T-cell (primary cell): ENCODE data around the gene PLAAT4. TPM values are rescaled to one million over a fixed set of nuclear protein-coding genes. Genes with fewer than 3 reads are reported as not detected.
"Not testable (repeated sequence)": the region's sequence is repeated elsewhere in the genome, so short reads cannot be mapped to it uniquely, and the experiment has no call there.

Source experiments
- ATAC-seq, 4 experiments: fragments of 200-7000 bp in 3 of 4; fragments of 150-1000 bp in 1 of 4; cut with Tn5 transposase; replicated peaks in 1 of 4; 1 replicate in 3 of 4; 2 replicates in 1 of 4; pipeline ENCODE4 v1.10.0; 2021; ENCODE audit warnings: moderate library complexity in 3 of 4, mild to moderate bottlenecking in 2 of 4, moderate number of reproducible peaks in 1 of 4
- CTCF ChIA-PET, 2 donors: fragments of 300-600 bp; sonication (Branson Sonifier 250); formaldehyde crosslinking; loops; one replicate each; lab custom pipeline; 2022; ENCODE audit warnings: antibody characterized with exemption in 2 of 2; lab: Charles Lee
- POLR2A ChIA-PET, 2 donors: fragments of 300-600 bp; sonication (Branson Sonifier 250); formaldehyde crosslinking; loops; one replicate each; lab custom pipeline; 2022; ENCODE audit warnings: antibody characterized with exemption in 2 of 2; lab: Charles Lee
- DNase-seq, 35 experiments: peaks; one replicate each; pipeline versions ENCODE4 v3.0.0 to v3.0.0-alpha.2; 2013 to 2023
- H3K27ac ChIP-seq: one replicate; pipeline ENCODE4 v1.5.1; 2013; ENCODE audit warnings: low read length
- H3K27me3 ChIP-seq, 2 experiments: replicated peaks in 1 of 2; 1 replicate in 1 of 2; 2 replicates in 1 of 2; pipeline versions ENCODE4 v1.6.1 to v1.7.0; 2013; ENCODE audit warnings: low read length in 1 of 2, mixed read lengths in 1 of 2; ENCODE audit not compliant: control insufficient read depth in 2 of 2, insufficient read depth in 2 of 2; ENCODE audit errors: extremely low read depth in 1 of 2
- H3K36me3 ChIP-seq, 2 donors: 1 replicate in 1 of 2; 2 replicates in 1 of 2; pipeline versions ENCODE4 v1.6.1 to v1.7.0; 2013; ENCODE audit warnings: low read length in 1 of 2; ENCODE audit not compliant: control insufficient read depth in 2 of 2, insufficient read depth in 1 of 2; ENCODE audit errors: extremely low read depth in 1 of 2
- H3K4me1 ChIP-seq, 2 experiments: 1 replicate in 1 of 2; 2 replicates in 1 of 2; pipeline versions ENCODE4 v1.6.1 to v1.7.0; 2013; ENCODE audit warnings: low read length in 2 of 2, mixed read lengths in 1 of 2; ENCODE audit not compliant: insufficient read depth in 2 of 2, control insufficient read depth in 1 of 2; ENCODE audit errors: extremely low read depth in 1 of 2
- H3K4me3 ChIP-seq, 2 donors: 1 replicate in 1 of 2; 2 replicates in 1 of 2; pipeline versions ENCODE4 v1.5.1 to v1.7.0; 2013; ENCODE audit warnings: mild to moderate bottlenecking in 2 of 2, low read length in 1 of 2, moderate library complexity in 1 of 2; ENCODE audit not compliant: control insufficient read depth in 1 of 2; ENCODE audit errors: extremely low read depth in 1 of 2
- H3K9me3 ChIP-seq: 2 replicates; pipeline ENCODE4 v1.7.0; 2013
- H3K27ac Mint-ChIP-seq, 2 donors: one replicate each; pipeline ENCODE4 v1.8.0; 2020 to 2021; ENCODE audit warnings: mild to moderate bottlenecking in 2 of 2, mixed read lengths in 2 of 2
- H3K27me3 Mint-ChIP-seq, 2 donors: one replicate each; pipeline ENCODE4 v1.8.0; 2021 to 2022; ENCODE audit warnings: mixed read lengths in 2 of 2
- H3K36me3 Mint-ChIP-seq: one replicate; pipeline ENCODE4 v1.8.0; 2021; ENCODE audit warnings: mixed read lengths
- H3K4me1 Mint-ChIP-seq, 3 donors: one replicate each; pipeline ENCODE4 v1.8.0; 2020 to 2022; ENCODE audit warnings: mixed read lengths in 3 of 3, mild to moderate bottlenecking in 1 of 3
- H3K4me3 Mint-ChIP-seq, 3 donors: one replicate each; pipeline ENCODE4 v1.8.0; 2020 to 2022; ENCODE audit warnings: mild to moderate bottlenecking in 3 of 3, mixed read lengths in 3 of 3, moderate library complexity in 3 of 3
- H3K9me3 Mint-ChIP-seq, 3 donors: one replicate each; pipeline ENCODE4 v1.8.0; 2020 to 2022; ENCODE audit warnings: mixed read lengths in 3 of 3
- WGBS: methylation state at CpG from one replicate; pipeline ENCODE4 v1.1.5; 2013; ENCODE audit warnings: missing lambda C conversion rate; ENCODE audit not compliant: insufficient coverage; 5-methylcytosine and 5-hydroxymethylcytosine counted together
- total RNA-seq, 35 experiments: library from RNA in 6 of 35; stranded (reverse) in 6 of 35; fragments of 120-200 nt in 1 of 35; gene quantifications; one replicate each; pipeline versions ENCODE4 v1.2.1 to v1.2.4 and lab custom pipeline; 2013 to 2026

The PLAAT4 gene
- total RNA-seq, 5 donors from 2014 or later (not counting 1 experiment from before 2014, with no cell fraction given), result 90.2 to 144 (median 126) TPM

DNA sequence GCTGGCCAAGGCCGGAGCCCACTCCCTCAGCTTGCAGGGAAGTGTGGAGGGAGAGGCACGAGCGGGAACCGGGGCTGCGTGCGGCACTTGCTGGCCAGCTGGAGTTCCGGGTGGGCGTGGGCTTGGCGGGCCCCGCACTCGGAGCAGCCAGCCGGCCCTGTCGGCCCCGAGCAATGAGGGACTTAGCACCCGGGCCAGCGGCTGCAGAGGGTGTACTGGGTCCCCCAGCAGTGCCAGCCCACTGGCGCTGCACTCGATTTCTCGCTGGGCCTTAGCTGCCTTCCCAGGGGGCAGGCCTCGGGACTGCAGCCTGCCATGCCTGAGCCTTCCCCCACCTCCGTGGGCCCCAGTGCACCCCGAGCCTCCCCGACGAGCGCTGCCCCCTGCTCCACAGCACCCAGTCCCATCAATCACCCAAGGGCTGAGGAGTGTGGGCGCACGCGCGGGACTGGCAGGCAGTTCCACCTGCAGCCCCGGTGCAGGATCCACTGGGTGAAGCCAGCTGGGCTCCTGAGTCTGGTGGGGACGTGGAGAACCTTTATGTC, 13.6 kb downstream of the PLAAT4 start:
- not testable (repeated sequence) for H3K27me3 Mint-ChIP-seq, H3K27ac ChIP-seq, H3K9me3 Mint-ChIP-seq, H3K27me3 ChIP-seq, ATAC-seq, H3K9me3 ChIP-seq, H3K4me3 ChIP-seq, DNase-seq
- WGBS, result 94% methylated on average over 23 of the region's 31 CpGs
- H3K4me3 Mint-ChIP-seq, result peak overlapping the region in 1 of 3 donors; percentile 81
- peaks cover 21% of the 10 kb centered on the region for H3K36me3 Mint-ChIP-seq
- peak overlapping the region in 1 of 2 donors; percentile 99 for H3K27ac Mint-ChIP-seq
- peaks cover 5 to 24% of the 10 kb centered on the region in 2 donors for H3K36me3 ChIP-seq
- ChIA-PET CTCF (interaction anchor here in 1 of 2 donors (1.2 kb wide), 1 partner anchor 15 kb away, joined by 3 read pairs; no protein-coding TSS in a partner anchor), POLR2A (interaction anchor here in 1 of 2 donors (0.6 kb wide), 1 partner anchor 18 kb away, joined by 3 read pairs; no protein-coding TSS in a partner anchor)
- peaks cover 17 to 50% of the 10 kb centered on the region in 2 experiments for H3K4me1 ChIP-seq
- peaks cover 41 to 71% (median 48%) of the 10 kb centered on the region in 3 donors for H3K4me1 Mint-ChIP-seq

DNA sequence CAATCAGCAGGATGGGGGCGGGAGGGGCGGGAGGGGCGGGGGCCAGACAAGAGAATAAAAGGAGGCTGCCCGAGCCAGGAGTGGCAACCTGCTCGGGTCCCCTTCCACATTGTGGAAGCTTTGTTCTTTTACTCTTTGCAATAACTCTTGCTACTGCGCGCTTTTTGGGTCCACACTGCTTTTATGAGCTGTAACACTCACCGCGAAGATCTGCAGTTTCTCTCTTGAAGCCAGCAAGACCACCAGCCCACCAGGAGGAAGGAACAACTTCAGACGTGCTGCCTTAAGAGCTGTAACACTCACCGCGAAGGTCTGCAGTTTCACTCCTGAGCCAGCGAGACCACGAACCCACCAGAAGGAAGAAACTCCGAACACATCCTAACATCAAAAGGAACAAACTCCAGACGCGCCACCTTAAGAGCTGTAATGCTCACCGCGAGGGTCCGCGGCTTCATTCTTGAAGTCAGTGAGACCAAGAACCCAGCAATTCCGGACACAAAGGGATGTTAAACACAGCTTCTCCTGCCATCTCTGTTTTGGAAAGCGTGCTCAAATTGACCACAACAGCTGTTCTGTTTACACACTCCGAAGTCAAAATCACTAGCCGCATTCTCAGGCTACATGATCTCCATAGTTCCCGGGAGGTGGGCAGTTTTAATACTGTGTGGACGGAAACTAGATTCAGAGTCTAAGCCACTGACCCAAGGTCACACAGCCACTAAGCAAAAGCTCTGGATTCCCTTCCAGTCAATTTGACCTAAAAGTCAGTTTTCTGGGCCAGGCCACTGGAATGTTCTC, 14.7 kb downstream of the PLAAT4 start:
- peak overlapping the region; percentile 81 for H3K27ac ChIP-seq
- H3K9me3 ChIP-seq, result no peaks in the 10 kb centered on the region
- ATAC-seq (peak in 3 of 4 experiments; percentile 5 to 25 (median 21)), DNase-seq (peak in 10 of 35 experiments; percentile 25 to 55 (median 36))
- peaks cover 13% of the 10 kb centered on the region for H3K36me3 Mint-ChIP-seq
- WGBS, result 13% methylated on average over 20 of the region's 27 CpGs
- CTCF ChIA-PET, result interaction anchor here (0.6 to 2.0 kb wide), 6 partner anchors 13 to 88 kb away, joined by 3 to 10 read pairs (median 4); partner anchors contain the start of gene PLAAT4 (in 1 of the 2)
- H3K4me1 ChIP-seq, result peaks cover 21 to 50% of the 10 kb centered on the region in 2 experiments
- no peaks in the 10 kb centered on the region for H3K9me3 Mint-ChIP-seq
- H3K4me3 ChIP-seq, result peak overlapping the region; percentile 46 to 53
- peaks cover 5 to 15% of the 10 kb centered on the region in 2 donors for H3K36me3 ChIP-seq
- POLR2A ChIA-PET, result interaction anchor here (0.6 to 1.6 kb wide), 4 partner anchors 13 to 78 kb away, joined by 3 to 7 read pairs (median 4); partner anchors contain the start of gene PLAAT4 (in 2 of the 2)
- peak overlapping the region; percentile 77 to 82 (median 81) for H3K4me3 Mint-ChIP-seq
- H3K4me1 Mint-ChIP-seq, result peaks cover 51 to 76% (median 57%) of the 10 kb centered on the region in 3 donors
- H3K27me3 ChIP-seq, result no peaks in the 10 kb centered on the region
- peak overlapping the region; percentile 99 for H3K27ac Mint-ChIP-seq
- no peaks in the 10 kb centered on the region for H3K27me3 Mint-ChIP-seq

DNA sequence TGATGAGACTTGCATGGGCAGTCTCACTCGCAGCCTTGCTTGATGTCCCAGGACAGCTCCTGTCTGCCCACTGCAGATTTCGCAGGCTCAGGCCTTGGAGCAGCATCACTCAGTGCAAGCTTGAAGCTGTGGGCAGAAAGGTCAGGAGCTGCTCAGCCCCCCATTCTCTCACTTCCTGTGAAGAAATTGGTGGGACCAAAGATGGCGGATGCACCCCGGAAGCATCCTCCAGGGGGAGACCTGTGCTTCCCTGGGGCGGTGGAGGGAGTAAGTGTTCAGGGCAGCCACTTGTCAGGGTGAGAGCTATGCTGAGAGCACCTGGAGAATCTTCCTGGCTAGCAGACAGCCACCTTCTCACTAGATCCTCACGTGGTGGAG, 15.3 kb downstream of the PLAAT4 start:
- H3K27me3 Mint-ChIP-seq, result no peaks in the 10 kb centered on the region

DNA sequence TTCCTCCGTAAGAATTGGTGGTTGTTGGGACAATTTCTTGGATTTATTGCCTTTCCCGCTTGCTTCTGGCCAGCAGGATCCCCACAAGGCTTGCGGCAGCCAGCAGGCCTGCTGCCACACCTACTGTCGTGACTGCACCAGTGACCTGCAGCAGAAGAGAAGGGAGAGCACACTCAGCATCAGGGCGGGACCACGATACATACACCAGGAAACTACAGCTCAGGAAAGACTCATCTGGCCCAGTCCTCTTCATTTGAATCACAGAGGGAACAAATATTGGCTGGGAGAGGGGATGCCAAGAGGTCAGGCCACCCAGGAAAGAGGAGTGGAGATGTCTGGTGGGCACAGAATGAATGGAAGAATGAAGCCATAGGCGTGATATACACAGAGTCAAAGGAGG, 16.3 kb downstream of the PLAAT4 start:
- H3K4me3 Mint-ChIP-seq, result peak overlapping the region; percentile 22 to 81 (median 39)
- POLR2A ChIA-PET, result interaction anchor here in 1 of 2 donors (0.9 to 1.0 kb wide), 2 partner anchors 16 to 21 kb away, joined by 3 to 4 read pairs; partner anchors contain the start of gene PLAAT4
- Histone ChIP-seq H3K4me3 (no peak overlapping the region), H3K27me3 (no peaks in the 10 kb centered on the region), H3K36me3 (no peaks in the 10 kb centered on the region), H3K9me3 (no peaks in the 10 kb centered on the region), H3K4me1 (peaks cover 22 to 50% of the 10 kb centered on the region in 2 experiments), H3K27ac (peak overlapping the region; percentile 81)
- no peak for ATAC-seq
- CTCF ChIA-PET, result no interaction called here
- WGBS, result 71% methylated on average over 5 of the region's 7 CpGs
- H3K27me3 Mint-ChIP-seq, result no peaks in the 10 kb centered on the region
- H3K27ac Mint-ChIP-seq, result peak overlapping the region; percentile 99
- H3K36me3 Mint-ChIP-seq, result no peaks in the 10 kb centered on the region
- peaks cover 61 to 74% (median 62%) of the 10 kb centered on the region in 3 donors for H3K4me1 Mint-ChIP-seq
- no peak for DNase-seq
- H3K9me3 Mint-ChIP-seq, result no peaks in the 10 kb centered on the region

More for the DNA sequence above, 15.3 kb downstream of the PLAAT4 start:
- peak overlapping the region; percentile 77 to 82 (median 81) for H3K4me3 Mint-ChIP-seq
- no peaks in the 10 kb centered on the region for H3K9me3 ChIP-seq
- H3K27ac ChIP-seq, result peak overlapping the region; percentile 81
- H3K4me3 ChIP-seq, result peak overlapping the region; percentile 46 to 53
- CTCF ChIA-PET, result interaction anchor here (0.9 to 2.0 kb wide), 4 partner anchors 14 to 87 kb away, joined by 3 to 10 read pairs (median 4); partner anchors contain the start of gene PLAAT4 (in 1 of the 2)
- POLR2A ChIA-PET, result interaction anchor here (0.6 to 1.6 kb wide), 5 partner anchors 12 to 130 kb away, joined by 3 to 7 read pairs (median 4); partner anchors contain the start of gene PLAAT4 (in 2 of the 2)
- DNase-seq (peak in 8 of 35 experiments; percentile 18 to 65 (median 29)), ATAC-seq (peak; percentile 13 to 38 (median 16))
- peak overlapping the region; percentile 99 for H3K27ac Mint-ChIP-seq
- peaks cover 7% of the 10 kb centered on the region for H3K36me3 Mint-ChIP-seq
- H3K4me1 Mint-ChIP-seq, result peaks cover 57 to 77% (median 60%) of the 10 kb centered on the region in 3 donors
- no peaks in the 10 kb centered on the region for H3K9me3 Mint-ChIP-seq
- WGBS, result 67% methylated on average over 2 of the region's 6 CpGs
- peaks cover 22 to 50% of the 10 kb centered on the region in 2 experiments for H3K4me1 ChIP-seq
- H3K36me3 ChIP-seq, result peaks cover 1 to 9% of the 10 kb centered on the region in 2 donors
- no peaks in the 10 kb centered on the region for H3K27me3 ChIP-seq

DNA sequence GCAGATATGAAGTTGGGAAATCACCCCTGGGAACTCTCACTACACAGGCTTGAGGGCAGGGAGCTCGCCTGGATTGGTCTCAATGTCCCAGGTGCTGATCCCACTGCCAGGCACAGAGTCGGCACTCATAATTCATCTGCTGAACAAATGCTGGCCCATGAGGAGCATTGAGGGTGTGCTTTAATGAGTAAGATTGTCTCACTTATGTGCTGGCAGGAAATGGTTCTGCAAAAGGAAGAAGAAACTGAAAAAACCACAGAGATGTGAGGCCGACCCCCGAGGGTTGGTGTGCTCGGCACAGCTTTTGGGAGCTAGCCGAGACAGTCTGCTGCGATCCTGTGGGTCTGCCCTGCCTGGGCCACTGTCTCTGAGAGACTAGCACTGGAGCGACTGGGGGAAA, 17.2 kb downstream of the PLAAT4 start:
- Mint-ChIP-seq H3K9me3 (no peaks in the 10 kb centered on the region), H3K4me3 (peak overlapping the region; percentile 74 to 81 (median 81)), H3K27ac (peak overlapping the region; percentile 99), H3K27me3 (no peaks in the 10 kb centered on the region), H3K4me1 (peaks cover 63 to 68% (median 66%) of the 10 kb centered on the region in 3 donors), H3K36me3 (no peaks in the 10 kb centered on the region)
- ChIA-PET POLR2A (interaction anchor here in 1 of 2 donors (0.9 to 1.0 kb wide), 2 partner anchors 17 to 22 kb away, joined by 3 to 4 read pairs; partner anchors contain the start of gene PLAAT4), CTCF (no interaction called here)
- Histone ChIP-seq H3K4me3 (peak overlapping the region; percentile 10 to 36), H3K36me3 (no peaks in the 10 kb centered on the region), H3K4me1 (peaks cover 22 to 50% of the 10 kb centered on the region in 2 experiments), H3K9me3 (no peaks in the 10 kb centered on the region), H3K27ac (peak overlapping the region; percentile 81), H3K27me3 (no peaks in the 10 kb centered on the region)
- peak in 34 of 35 experiments; percentile 33 to 83 (median 60) for DNase-seq
- peak; percentile 78 to 89 (median 86) for ATAC-seq
- WGBS, result 0% methylated on average over 7 of the region's 8 CpGs

DNA sequence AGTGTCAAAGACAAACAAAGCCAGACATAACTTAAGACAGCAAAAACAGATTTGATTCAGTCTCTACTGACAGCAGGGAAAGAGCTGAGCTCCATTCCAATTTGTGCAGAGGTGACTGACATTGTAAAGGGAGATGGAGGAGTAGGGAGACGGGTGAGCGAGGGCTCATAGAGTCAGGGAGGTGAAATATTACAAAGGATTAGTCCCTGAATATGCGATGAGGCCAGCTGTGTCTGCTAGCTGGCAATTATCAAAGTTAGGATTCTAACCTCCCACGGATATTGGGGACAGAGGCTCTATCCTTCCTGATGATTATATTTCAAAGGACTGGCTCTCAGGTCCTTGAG, 18.2 kb downstream of the PLAAT4 start:
- H3K27me3 Mint-ChIP-seq, result no peaks in the 10 kb centered on the region
- CTCF ChIA-PET, result no interaction called here

More for the DNA sequence above, 18.2 kb downstream of the PLAAT4 start:
- Histone ChIP-seq H3K4me3 (no peak overlapping the region), H3K27ac (peak overlapping the region; percentile 81), H3K9me3 (no peaks in the 10 kb centered on the region), H3K36me3 (no peaks in the 10 kb centered on the region), H3K27me3 (no peaks in the 10 kb centered on the region), H3K4me1 (peaks cover 22 to 57% of the 10 kb centered on the region in 2 experiments)
- POLR2A ChIA-PET, result no interaction called here
- 100% methylated on average over 1 of the region's 4 CpGs for WGBS
- ATAC-seq (no peak), DNase-seq (no peak)
- Mint-ChIP-seq H3K36me3 (no peaks in the 10 kb centered on the region), H3K27ac (peak overlapping the region; percentile 99), H3K4me1 (peaks cover 66 to 68% (median 67%) of the 10 kb centered on the region in 3 donors), H3K9me3 (no peaks in the 10 kb centered on the region), H3K4me3 (peak overlapping the region in 1 of 3 donors; percentile 81)
